ENCODE data around the gene WNK2. TPM values are rescaled to one million over a fixed set of nuclear protein-coding genes. Genes with fewer than 3 reads are reported as not detected.

The WNK2 gene
- total RNA-seq, 1 experiment from 2014 or later, result 69.4 TPM

- no peaks in the 10 kb centered on the region for H3K79me2 ChIP-seq (ENCODE audit: insufficient read depth, low read length)
- H3K79me1 ChIP-seq (ENCODE audit: insufficient read depth, low read depth, low read length, poor library complexity, severe bottlenecking), result no peaks in the 10 kb centered on the region
- no peak overlapping the region for H3K27ac ChIP-seq (ENCODE audit: insufficient read length, low read depth, low read length)
- no peak overlapping the region for H3K56ac ChIP-seq (ENCODE audit: insufficient read length, low read depth, low read length)
- H3K23ac ChIP-seq (ENCODE audit: insufficient read length, low read depth, low read length), result no peak overlapping the region
- H4K91ac ChIP-seq (ENCODE audit: insufficient read length, low read depth, low read length), result no peak overlapping the region
- DNase-seq, result no peak
- no peak overlapping the region for H3T11ph ChIP-seq (ENCODE audit: low read length)
- H4K5ac ChIP-seq (ENCODE audit: insufficient read length, low read depth, low read length), result no peak overlapping the region
- H2AFZ ChIP-seq (ENCODE audit: low read length), result no peak overlapping the region
- H3K27me3 Mint-ChIP-seq (ENCODE audit: low read depth), result no peaks in the 10 kb centered on the region
- H3K4me3 Mint-ChIP-seq, result no peak overlapping the region
- H3K27me3 ChIP-seq (ENCODE audit: insufficient read depth, low read length), result no peaks in the 10 kb centered on the region
- WGBS (ENCODE audit: extremely low coverage, insufficient read length, low lambda C conversion rate), result no CpG with 5 or more reads among the region's 10 CpGs
- no peak overlapping the region for H4K8ac ChIP-seq (replicated peaks; ENCODE audit: insufficient read length, low read depth, low read length)
- no peaks in the 10 kb centered on the region for H3K4me1 ChIP-seq (ENCODE audit: insufficient read depth, low read length)
- H3K9ac ChIP-seq (ENCODE audit: extremely low read depth, insufficient read length, low read length), result no peak overlapping the region
- peaks cover 3 to 8% of the 10 kb centered on the region in 2 experiments; a peak in 1 of 4 replicates for H3K4me1 Mint-ChIP-seq
- no peaks in the 10 kb centered on the region for H3K23me2 ChIP-seq (ENCODE audit: insufficient read length, low read depth, low read length, poor library complexity, severe bottlenecking)
- no peak overlapping the region for H3K18ac ChIP-seq (ENCODE audit: insufficient read length, low read depth, low read length)
- H2BK120ac ChIP-seq (ENCODE audit: low read depth, low read length, poor library complexity, severe bottlenecking), result no peak overlapping the region
- no peak overlapping the region for H2AK5ac ChIP-seq (ENCODE audit: insufficient read length, low read length)
- no peak overlapping the region for H2BK15ac ChIP-seq (ENCODE audit: low read depth, low read length)
- no peak overlapping the region for H3K4me2 ChIP-seq (ENCODE audit: insufficient read depth, insufficient read length, low read length)
- no peak for TF ChIP-seq CTCF (conservative IDR thresholded peaks at IDR 0.05)
- H2BK5ac ChIP-seq (ENCODE audit: insufficient read length, low read length), result no peak overlapping the region
- H2BK12ac ChIP-seq (ENCODE audit: insufficient read length, low read depth, low read length), result no peak overlapping the region
- H3K9me3 Mint-ChIP-seq, result no peaks in the 10 kb centered on the region
- peaks cover 3 to 6% (median 4%) of the 10 kb centered on the region in 3 experiments; a peak in 5 of 7 replicates for H3K36me3 Mint-ChIP-seq (ENCODE audit: insufficient read depth in 1 of 3, low read depth in 3 of 3)
- no peak overlapping the region; a peak in 1 of 7 replicates for H3K27ac Mint-ChIP-seq
- H2BK20ac ChIP-seq (ENCODE audit: low read depth, low read length, poor library complexity, severe bottlenecking), result no peak overlapping the region
- H4K20me1 ChIP-seq (ENCODE audit: control insufficient read depth, insufficient read depth, insufficient read length), result no peaks in the 10 kb centered on the region
- H3K14ac ChIP-seq (ENCODE audit: insufficient read depth, low read length), result no peak overlapping the region
- H3K9me3 ChIP-seq (ENCODE audit: control insufficient read depth, low read depth, low read length), result no peaks in the 10 kb centered on the region
- H3K4ac ChIP-seq (ENCODE audit: low read depth, low read length), result no peak overlapping the region
These were observed 47.8 kb downstream of the WNK2 start for GRCh38 chr9:93231716-93232115.

Measured in H9 (cell line).